H1 (cell line): ENCODE measurements around the gene ZBTB7B. TPM values are rescaled to one million over a fixed set of nuclear protein-coding genes. Genes with fewer than 3 reads are reported as not detected.

Source experiments
- ASH2L ChIP-seq: fragments of 200-600, 300-600 bp; sonication (generic); IDR thresholded peaks from one replicate; pipeline ENCODE4 v1.7.1; 2017; ENCODE audit warnings: low read length
- BCL11A ChIP-seq, 2 experiments: IDR thresholded peaks; one replicate each; pipeline ENCODE4 v1.6.1; 2011; ENCODE audit warnings: low read depth in 2 of 2, low read length in 2 of 2, mild to moderate bottlenecking in 2 of 2
- CEBPB ChIP-seq: IDR thresholded peaks from 2 replicates; pipeline ENCODE4 v1.6.1; 2012; ENCODE audit warnings: low read depth, low read length
- CHD2 ChIP-seq: IDR thresholded peaks from 2 replicates; pipeline ENCODE4 v1.6.1; 2012; ENCODE audit warnings: low read length, improper control_type of control experiment
- CTBP2 ChIP-seq: IDR thresholded peaks from 2 replicates; pipeline ENCODE4 v1.7.0; 2011; ENCODE audit warnings: borderline replicate concordance, mild to moderate bottlenecking, moderate library complexity, mixed read lengths, low read length; ENCODE audit not compliant: insufficient read depth, insufficient read length
- GTF2F1 ChIP-seq: IDR thresholded peaks from 2 replicates; pipeline ENCODE4 v1.6.1; 2012; ENCODE audit warnings: low read depth, low read length, improper control_type of control experiment, borderline replicate concordance
- HDAC2 ChIP-seq, 2 experiments: fragments of 300-600 bp in 1 of 2; sonication (generic) in 1 of 2; IDR thresholded peaks; 2 replicates each; pipeline ENCODE4 v1.6.1; 2011 to 2012; ENCODE audit warnings: low read depth in 2 of 2, low read length in 2 of 2, mild to moderate bottlenecking in 2 of 2, moderate library complexity in 2 of 2, borderline replicate concordance in 1 of 2, inconsistent platforms in 1 of 2
- HDAC6 ChIP-seq: IDR thresholded peaks from one replicate; pipeline ENCODE4 v1.7.1; 2012; ENCODE audit warnings: low read depth, mild to moderate bottlenecking, inconsistent platforms, low read length, moderate library complexity
- KDM4A ChIP-seq: IDR thresholded peaks from one replicate; pipeline ENCODE4 v1.7.1; 2012; ENCODE audit warnings: low read depth, mild to moderate bottlenecking, moderate library complexity, low read length, inconsistent platforms; ENCODE audit not compliant: severe bottlenecking
- RBBP5 ChIP-seq: IDR thresholded peaks from 2 replicates; pipeline ENCODE4 v1.7.1; 2012; ENCODE audit warnings: low read depth, mild to moderate bottlenecking, inconsistent platforms, low read length, moderate library complexity, borderline replicate concordance
- RFX5 ChIP-seq: IDR thresholded peaks from 2 replicates; pipeline ENCODE4 v1.6.1; 2011; ENCODE audit warnings: low read depth, low read length, improper control_type of control experiment, borderline replicate concordance
- SAP30 ChIP-seq: fragments of 300-600 bp; sonication (generic); IDR thresholded peaks from 2 replicates; pipeline ENCODE4 v1.7.1; 2012; ENCODE audit warnings: low read length, moderate library complexity, mild to moderate bottlenecking, inconsistent platforms; ENCODE audit not compliant: insufficient read depth, insufficient replicate concordance
- SIRT6 ChIP-seq: IDR thresholded peaks from one replicate; pipeline ENCODE4 v1.7.1; 2012; ENCODE audit warnings: low read length, inconsistent platforms
- SIX5 ChIP-seq: IDR thresholded peaks from 2 replicates; pipeline ENCODE4 v1.6.1; 2011; ENCODE audit warnings: mild to moderate bottlenecking, low read depth, low read length
- SP4 ChIP-seq: IDR thresholded peaks from 2 replicates; pipeline ENCODE4 v1.6.1; 2012; ENCODE audit warnings: low read length, inconsistent platforms
- SRF ChIP-seq: IDR thresholded peaks from 2 replicates; pipeline ENCODE4 v1.6.1; 2011; ENCODE audit warnings: mild to moderate bottlenecking, low read depth, low read length, moderate library complexity
- SUZ12 ChIP-seq: fragments of 200-600 bp; sonication (generic); IDR thresholded peaks from 2 replicates; pipeline ENCODE4 v1.6.1; 2012; ENCODE audit warnings: mild to moderate bottlenecking, inconsistent platforms, low read length, moderate library complexity, mixed read lengths
- TCF12 ChIP-seq: IDR thresholded peaks from 2 replicates; pipeline ENCODE4 v1.6.1; 2011; ENCODE audit warnings: low read depth, mild to moderate bottlenecking, low read length
- polyA plus RNA-seq, 7 experiments: library from polyadenylated mRNA; depleted of rRNA in 3 of 7; stranded (reverse) in 5 of 7; unstranded in 2 of 7; fragments of >200 nt in 5 of 7; fragments of 200-250 nt in 2 of 7; gene quantifications; 1 replicate in 5 of 7; 2 replicates in 1 of 7; 4 replicates in 1 of 7; pipeline versions ENCODE4 v1.2.1 to v1.2.3, GENCODE V29; 2011 to 2013; ENCODE audit warnings: missing spikeins in 2 of 7, mixed read lengths in 2 of 7
- total RNA-seq: library from RNA; stranded (reverse); fragmentation: NEBNext Ultra II Directional; extraction: Animal tissue kit (Norgen Biotek cat#: 25700); gene quantifications from 2 replicates; pipeline ENCODE4 v1.2.1, GENCODE V29; 2021
- TF ChIP-seq, protein P1 (sequence below): IDR thresholded peaks from 2 replicates; pipeline ENCODE4 v1.6.1; 2012; ENCODE audit warnings: inconsistent platforms
- TF ChIP-seq, protein P2 (sequence below), 3 experiments: IDR thresholded peaks; 1 replicate in 2 of 3; 2 replicates in 1 of 3; pipeline versions ENCODE4 v1.5.1 to v1.6.1; 2011; ENCODE audit warnings: low read length in 3 of 3, mild to moderate bottlenecking in 3 of 3, inconsistent platforms in 2 of 3, low read depth in 1 of 3, moderate library complexity in 1 of 3; ENCODE audit not compliant: insufficient read depth in 1 of 3; ENCODE audit errors: control extremely low read depth in 1 of 3

ZBTB7B gene
- total and polyA plus RNA-seq, 2 of the 8 experiments (the other 6 are each of a cell fraction or from before 2014, with no cell fraction given), result 24.5 to 36.9 TPM

DNA sequence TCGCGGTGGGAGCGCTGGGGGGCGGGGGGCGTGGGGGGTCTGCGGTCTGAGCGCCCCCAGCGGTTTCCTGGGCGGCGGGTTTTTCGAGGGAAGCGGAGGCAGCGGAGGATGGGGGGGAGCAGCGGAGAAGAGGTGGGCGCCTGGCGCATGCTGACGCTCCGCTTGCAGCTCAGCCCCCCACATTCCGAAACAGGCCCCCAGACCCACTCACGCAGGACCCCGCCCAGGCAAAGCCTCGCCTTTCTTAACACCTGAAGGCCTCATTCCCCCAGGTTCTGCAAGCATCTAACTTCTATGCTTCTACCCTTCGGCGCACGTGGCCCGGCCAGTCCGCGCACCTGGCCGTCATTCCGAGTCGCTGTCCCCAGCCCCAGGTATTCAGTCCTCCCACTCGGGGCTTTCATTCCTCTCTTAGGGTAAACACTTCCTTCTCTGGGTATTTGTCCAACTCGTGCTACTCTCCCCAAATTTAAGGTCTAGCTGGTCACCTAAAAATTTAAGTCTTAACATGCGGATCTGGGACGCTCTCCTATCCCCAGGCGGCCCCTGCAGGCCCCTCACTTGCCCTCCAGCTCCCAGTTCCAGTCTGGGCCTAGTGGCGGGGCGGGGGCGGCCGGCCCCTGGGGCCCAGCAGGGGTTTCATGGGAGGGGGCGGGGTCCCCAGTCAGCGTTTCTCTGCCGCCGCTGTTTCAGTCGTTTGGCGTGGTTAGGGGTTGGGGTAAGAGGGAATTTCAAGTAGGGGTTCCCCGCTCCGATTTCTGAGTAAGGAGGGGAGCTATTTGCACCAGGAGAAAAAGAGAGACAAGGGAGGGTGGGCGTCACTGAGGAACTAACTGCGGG lies 2.8 kb upstream of the ZBTB7B start (continued):
- TF ChIP-seq TCF12 (peak; percentile 48; the same call in 1 of the 2 replicates), CTBP2 (peak; percentile 65), SP4 (no peak; the same call in 1 of the 2 replicates), RFX5 (no peak), SAP30 (no peak), SUZ12 (no peak), BCL11A (IDR thresholded peaks at IDR 0.05; ENCODE audit: low read depth in 2 of 2, low read length in 2 of 2) (no peak), CEBPB (no peak), HDAC6 (no peak), SRF (no peak), GTF2F1 (no peak), KDM4A (peak; percentile 33), SIRT6 (no peak), RBBP5 (no peak), SIX5 (no peak), HDAC2 (IDR thresholded peaks at IDR 0.05; ENCODE audit: borderline replicate concordance in 1 of 2, low read depth in 2 of 2, low read length in 2 of 2) (peak in 1 of 2 experiments; percentile 88; a peak in 2 of 4 replicates), CHD2 (no peak), ASH2L (peak; percentile 52)
- TF ChIP-seq, protein P1, sequence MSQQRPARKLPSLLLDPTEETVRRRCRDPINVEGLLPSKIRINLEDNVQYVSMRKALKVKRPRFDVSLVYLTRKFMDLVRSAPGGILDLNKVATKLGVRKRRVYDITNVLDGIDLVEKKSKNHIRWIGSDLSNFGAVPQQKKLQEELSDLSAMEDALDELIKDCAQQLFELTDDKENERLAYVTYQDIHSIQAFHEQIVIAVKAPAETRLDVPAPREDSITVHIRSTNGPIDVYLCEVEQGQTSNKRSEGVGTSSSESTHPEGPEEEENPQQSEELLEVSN, result peak; percentile 95
- TF ChIP-seq, protein P2, sequence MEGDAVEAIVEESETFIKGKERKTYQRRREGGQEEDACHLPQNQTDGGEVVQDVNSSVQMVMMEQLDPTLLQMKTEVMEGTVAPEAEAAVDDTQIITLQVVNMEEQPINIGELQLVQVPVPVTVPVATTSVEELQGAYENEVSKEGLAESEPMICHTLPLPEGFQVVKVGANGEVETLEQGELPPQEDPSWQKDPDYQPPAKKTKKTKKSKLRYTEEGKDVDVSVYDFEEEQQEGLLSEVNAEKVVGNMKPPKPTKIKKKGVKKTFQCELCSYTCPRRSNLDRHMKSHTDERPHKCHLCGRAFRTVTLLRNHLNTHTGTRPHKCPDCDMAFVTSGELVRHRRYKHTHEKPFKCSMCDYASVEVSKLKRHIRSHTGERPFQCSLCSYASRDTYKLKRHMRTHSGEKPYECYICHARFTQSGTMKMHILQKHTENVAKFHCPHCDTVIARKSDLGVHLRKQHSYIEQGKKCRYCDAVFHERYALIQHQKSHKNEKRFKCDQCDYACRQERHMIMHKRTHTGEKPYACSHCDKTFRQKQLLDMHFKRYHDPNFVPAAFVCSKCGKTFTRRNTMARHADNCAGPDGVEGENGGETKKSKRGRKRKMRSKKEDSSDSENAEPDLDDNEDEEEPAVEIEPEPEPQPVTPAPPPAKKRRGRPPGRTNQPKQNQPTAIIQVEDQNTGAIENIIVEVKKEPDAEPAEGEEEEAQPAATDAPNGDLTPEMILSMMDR (IDR thresholded peaks at IDR 0.05; ENCODE audit: control extremely low read depth in 1 of 3, insufficient read depth in 1 of 3, low read depth in 1 of 3, low read length in 3 of 3), result 0 out of 4 replicates have a peak, but pooled peaks of 1 of the 3 experiments have one; percentile 4
